Measurements from ENCODE around the gene MICAL3. TPM values are rescaled to one million over a fixed set of nuclear protein-coding genes. Genes with fewer than 3 reads are reported as not detected.
"Not testable (repeated sequence)": the region's sequence is repeated elsewhere in the genome, so short reads cannot be mapped to it uniquely, and the experiment has no call there.

The MICAL3 gene
- total and polyA plus RNA-seq, 9 donors: 17.5 to 106 (median 81.3) TPM

DNA sequence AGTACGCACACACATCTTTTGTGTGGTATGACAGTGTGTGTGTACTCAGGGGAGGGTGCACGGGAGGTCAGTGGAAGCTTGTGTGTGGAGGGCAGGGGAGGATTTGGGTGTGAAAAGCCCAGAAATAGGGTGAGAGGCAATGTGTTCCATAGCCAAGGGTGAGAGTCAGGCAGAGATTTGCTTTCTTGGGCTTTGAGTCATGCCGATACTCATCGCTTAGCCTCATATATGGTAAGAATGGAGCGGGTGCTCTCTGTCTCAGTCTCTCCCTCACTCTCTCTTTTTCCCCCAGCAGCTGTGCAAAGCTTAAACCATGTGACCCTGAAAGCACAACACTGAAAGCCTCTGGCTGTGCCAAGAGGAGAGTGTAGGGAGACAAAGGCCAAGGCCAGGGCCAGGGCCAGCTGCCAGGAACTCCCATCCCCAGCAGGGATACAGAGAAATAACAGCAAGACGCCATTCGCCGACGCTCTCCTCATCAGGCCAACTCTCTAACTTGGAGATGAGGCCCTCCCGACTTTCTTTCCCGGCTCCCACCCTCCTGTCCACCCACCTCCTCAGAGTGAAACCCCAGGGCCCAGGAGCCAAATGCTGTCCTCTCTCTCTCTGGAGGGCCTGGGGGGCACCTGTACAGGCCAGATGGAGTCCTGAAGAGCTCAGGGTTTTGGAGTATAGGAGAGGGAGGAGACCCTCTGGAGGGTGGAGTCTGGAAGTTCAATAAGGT lies 20.3 kb upstream of the MICAL3 start:
- TF ChIP-seq, protein P1, sequence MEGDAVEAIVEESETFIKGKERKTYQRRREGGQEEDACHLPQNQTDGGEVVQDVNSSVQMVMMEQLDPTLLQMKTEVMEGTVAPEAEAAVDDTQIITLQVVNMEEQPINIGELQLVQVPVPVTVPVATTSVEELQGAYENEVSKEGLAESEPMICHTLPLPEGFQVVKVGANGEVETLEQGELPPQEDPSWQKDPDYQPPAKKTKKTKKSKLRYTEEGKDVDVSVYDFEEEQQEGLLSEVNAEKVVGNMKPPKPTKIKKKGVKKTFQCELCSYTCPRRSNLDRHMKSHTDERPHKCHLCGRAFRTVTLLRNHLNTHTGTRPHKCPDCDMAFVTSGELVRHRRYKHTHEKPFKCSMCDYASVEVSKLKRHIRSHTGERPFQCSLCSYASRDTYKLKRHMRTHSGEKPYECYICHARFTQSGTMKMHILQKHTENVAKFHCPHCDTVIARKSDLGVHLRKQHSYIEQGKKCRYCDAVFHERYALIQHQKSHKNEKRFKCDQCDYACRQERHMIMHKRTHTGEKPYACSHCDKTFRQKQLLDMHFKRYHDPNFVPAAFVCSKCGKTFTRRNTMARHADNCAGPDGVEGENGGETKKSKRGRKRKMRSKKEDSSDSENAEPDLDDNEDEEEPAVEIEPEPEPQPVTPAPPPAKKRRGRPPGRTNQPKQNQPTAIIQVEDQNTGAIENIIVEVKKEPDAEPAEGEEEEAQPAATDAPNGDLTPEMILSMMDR (IDR thresholded peaks at IDR 0.05): no peak
- TF ChIP-seq POLR2A (IDR thresholded peaks at IDR 0.05) (no peak), EP300 (IDR thresholded peaks at IDR 0.05) (no peak)
- intact Hi-C loops (cut with DNase I): no loop called here
- 5 to 14% (median 5%) methylated on average over 11 of the region's 11 CpGs for WGBS, 3 donors
- Histone ChIP-seq H3K4me1 (ENCODE audit: insufficient read depth) (peaks cover 17% of the 10 kb centered on the region), H3K9me3 (no peaks in the 10 kb centered on the region), H3K27ac (peak overlapping the region; percentile 56 to 92), H3K36me3 (no peaks in the 10 kb centered on the region), H3K27me3 (no peaks in the 10 kb centered on the region), H3K4me3 (no peak overlapping the region)
- DNase-seq: peak; percentile 93 to 98 (median 96)

DNA sequence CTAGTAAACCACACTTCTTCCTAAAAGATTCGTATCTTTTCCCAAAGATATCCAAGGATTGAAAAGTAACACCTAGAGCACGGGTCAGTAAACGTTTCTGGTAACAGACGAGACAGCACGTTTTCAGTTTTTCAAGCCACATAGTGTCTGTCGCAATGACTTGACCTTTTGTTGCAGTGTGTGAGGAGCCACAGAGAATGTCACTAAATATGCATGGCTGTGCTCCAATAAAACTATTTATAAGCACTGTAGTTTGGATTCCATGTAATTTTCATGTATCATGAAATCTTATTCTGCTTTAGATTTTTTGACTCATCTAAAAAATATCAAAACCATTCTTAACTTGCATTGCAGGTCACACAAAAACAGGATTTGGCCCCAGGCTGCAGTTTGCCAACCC lies 18.3 kb upstream of the MICAL3 start:
- no peaks in the 10 kb centered on the region for H3K27me3 ChIP-seq
- 76 to 84% (median 81%) methylated on average over 6 of the region's 6 CpGs for WGBS, 3 donors
- intact Hi-C loops (cut with DNase I): no loop called here
- no peaks in the 10 kb centered on the region for H3K36me3 ChIP-seq
- no peaks in the 10 kb centered on the region for H3K9me3 ChIP-seq
- H3K4me1 ChIP-seq (ENCODE audit: insufficient read depth): peaks cover 16% of the 10 kb centered on the region
- TF ChIP-seq, protein P1 (IDR thresholded peaks at IDR 0.05): no peak
- TF ChIP-seq EP300 (IDR thresholded peaks at IDR 0.05) (no peak), POLR2A (IDR thresholded peaks at IDR 0.05) (no peak)
- no peak overlapping the region for H3K27ac ChIP-seq
- no peak for DNase-seq
- H3K4me3 ChIP-seq: no peak overlapping the region

GRCh38 chr22:18040898-18041297 lies 16.5 kb upstream of the MICAL3 start:
- H3K36me3 ChIP-seq; H3K27me3 ChIP-seq; H3K4me3 ChIP-seq; H3K9me3 ChIP-seq; intact Hi-C loops (cut with DNase I); DNase-seq; H3K27ac ChIP-seq: not testable (repeated sequence)
- H3K4me1 ChIP-seq (ENCODE audit: insufficient read depth): peaks cover 16% of the 10 kb centered on the region
- 90 to 91% (median 90%) methylated on average over 6 of the region's 6 CpGs for WGBS, 3 donors

DNA sequence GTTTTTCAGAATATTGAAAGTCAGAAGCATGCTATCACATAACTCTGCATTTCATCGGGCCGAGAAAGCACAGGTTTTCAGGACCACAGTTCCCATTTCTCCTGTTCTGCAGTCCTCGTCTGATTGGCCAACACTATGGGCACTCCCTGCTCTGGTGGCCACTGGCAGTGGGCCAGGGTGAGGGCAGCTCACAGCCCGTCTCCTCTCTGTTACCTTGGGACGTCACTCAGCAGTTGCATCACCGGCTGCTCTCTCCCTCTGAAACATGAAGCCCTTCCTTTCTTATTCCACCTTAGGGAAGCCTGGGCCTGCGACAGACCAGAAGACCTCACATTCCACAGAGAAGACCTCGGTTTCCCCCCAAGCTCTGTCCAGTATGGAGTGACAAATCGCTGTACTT lies 11.4 kb upstream of the MICAL3 start:
- H3K9me3 ChIP-seq: no peaks in the 10 kb centered on the region
- H3K36me3 ChIP-seq: no peaks in the 10 kb centered on the region
- intact Hi-C loops (cut with DNase I): no loop called here
- H3K27ac ChIP-seq: no peak overlapping the region
- no peak for TF ChIP-seq POLR2A (IDR thresholded peaks at IDR 0.05)
- no peak for TF ChIP-seq EP300 (IDR thresholded peaks at IDR 0.05)
- TF ChIP-seq, protein P1 (IDR thresholded peaks at IDR 0.05): no peak
- no peaks in the 10 kb centered on the region for H3K27me3 ChIP-seq
- peaks cover 6% of the 10 kb centered on the region for H3K4me1 ChIP-seq (ENCODE audit: insufficient read depth)
- DNase-seq: no peak
- 68 to 81% (median 70%) methylated on average over 9 of the region's 9 CpGs for WGBS, 3 donors
- no peak overlapping the region for H3K4me3 ChIP-seq

DNA sequence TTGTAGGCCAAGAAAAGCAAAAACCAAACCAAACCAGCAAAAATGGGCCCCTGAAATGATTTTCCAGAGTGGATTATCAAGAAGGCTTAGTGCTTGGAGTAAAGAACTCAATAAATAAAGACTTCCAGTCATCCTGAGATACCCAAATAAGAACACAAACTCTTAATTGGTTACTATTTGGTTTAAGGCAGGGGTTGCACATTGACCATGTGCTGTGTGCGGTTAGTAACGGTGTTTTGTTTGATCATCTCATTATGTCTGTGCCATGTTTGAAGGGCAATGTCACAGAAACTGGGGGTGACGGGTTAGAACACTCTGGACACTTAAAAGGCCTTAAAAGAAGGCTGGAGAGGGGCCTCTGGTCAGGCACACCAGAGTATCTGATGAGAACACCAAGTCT lies 9.7 kb upstream of the MICAL3 start:
- Histone ChIP-seq H3K4me3 (no peak overlapping the region), H3K36me3 (no peaks in the 10 kb centered on the region), H3K4me1 (ENCODE audit: insufficient read depth) (peaks cover 6% of the 10 kb centered on the region), H3K9me3 (no peaks in the 10 kb centered on the region), H3K27me3 (no peaks in the 10 kb centered on the region), H3K27ac (peak overlapping the region in 1 of 2 donors; percentile 11)
- intact Hi-C loops (cut with DNase I): no loop called here
- TF ChIP-seq POLR2A (IDR thresholded peaks at IDR 0.05): no peak
- TF ChIP-seq EP300 (IDR thresholded peaks at IDR 0.05): no peak
- TF ChIP-seq, protein P1 (IDR thresholded peaks at IDR 0.05): no peak
- 89 to 91% (median 91%) methylated on average over 3 of the region's 3 CpGs for WGBS, 3 donors
- no peak for DNase-seq
